Measurements from ENCODE around the gene ABHD13. TPM values are rescaled to one million over a fixed set of nuclear protein-coding genes. Genes with fewer than 3 reads are reported as not detected.

Gene ABHD13
- total RNA-seq, 1 experiment from 2014 or later, result 6.2 TPM

DNA sequence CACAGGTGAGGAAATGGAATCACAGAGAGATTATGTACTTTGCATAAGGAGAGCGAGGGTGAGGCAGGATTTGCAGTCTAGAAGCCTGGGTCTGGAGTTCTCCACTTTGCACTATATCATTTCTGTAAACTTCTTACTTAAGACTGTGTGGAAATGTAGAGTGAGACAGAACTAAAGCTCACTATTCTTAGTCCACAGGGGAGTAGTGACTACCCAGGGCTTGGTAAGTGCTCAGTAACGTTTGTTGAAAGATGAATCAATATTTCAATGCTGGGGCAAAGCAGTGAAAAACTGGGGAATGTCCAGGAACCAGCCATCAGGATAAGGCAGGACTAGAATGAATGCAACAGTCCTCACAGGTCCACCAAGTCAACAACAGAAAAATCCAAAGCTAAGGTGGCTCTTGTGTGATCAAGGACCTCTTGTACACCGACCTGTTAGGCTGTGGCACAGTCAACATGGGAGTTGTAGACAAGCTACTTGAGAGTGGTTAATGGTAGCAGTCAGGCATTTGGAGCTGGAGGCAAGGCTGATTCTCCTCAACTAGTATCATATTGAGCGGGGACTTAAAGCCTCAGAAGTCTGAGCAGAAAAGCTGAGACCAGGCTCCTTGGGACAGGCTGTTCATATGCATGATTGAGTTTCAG, 50.4 kb downstream of the ABHD13 start:
- ChIA-PET POLR2A (interaction anchor here (0.9 to 1.2 kb wide), 2 partner anchors 40 to 50 kb away, joined by 4 to 5 read pairs; partner anchors contain the start of gene ABHD13), CTCF (interaction anchor here (0.6 kb wide), 1 partner anchor 27 kb away, joined by 3 read pairs; no protein-coding TSS in a partner anchor)
- H3K27me3 Mint-ChIP-seq (ENCODE audit: insufficient read depth, unreplicated experiment), result no peaks in the 10 kb centered on the region
- intact Hi-C loops (cut with micrococcal nuclease), result no loop called here
- no peak for DNase-seq (ENCODE audit: unreplicated experiment)
- TF ChIP-seq, protein P1, sequence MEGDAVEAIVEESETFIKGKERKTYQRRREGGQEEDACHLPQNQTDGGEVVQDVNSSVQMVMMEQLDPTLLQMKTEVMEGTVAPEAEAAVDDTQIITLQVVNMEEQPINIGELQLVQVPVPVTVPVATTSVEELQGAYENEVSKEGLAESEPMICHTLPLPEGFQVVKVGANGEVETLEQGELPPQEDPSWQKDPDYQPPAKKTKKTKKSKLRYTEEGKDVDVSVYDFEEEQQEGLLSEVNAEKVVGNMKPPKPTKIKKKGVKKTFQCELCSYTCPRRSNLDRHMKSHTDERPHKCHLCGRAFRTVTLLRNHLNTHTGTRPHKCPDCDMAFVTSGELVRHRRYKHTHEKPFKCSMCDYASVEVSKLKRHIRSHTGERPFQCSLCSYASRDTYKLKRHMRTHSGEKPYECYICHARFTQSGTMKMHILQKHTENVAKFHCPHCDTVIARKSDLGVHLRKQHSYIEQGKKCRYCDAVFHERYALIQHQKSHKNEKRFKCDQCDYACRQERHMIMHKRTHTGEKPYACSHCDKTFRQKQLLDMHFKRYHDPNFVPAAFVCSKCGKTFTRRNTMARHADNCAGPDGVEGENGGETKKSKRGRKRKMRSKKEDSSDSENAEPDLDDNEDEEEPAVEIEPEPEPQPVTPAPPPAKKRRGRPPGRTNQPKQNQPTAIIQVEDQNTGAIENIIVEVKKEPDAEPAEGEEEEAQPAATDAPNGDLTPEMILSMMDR (IDR thresholded peaks at IDR 0.05; ENCODE audit: unreplicated experiment), result no peak
- peaks cover 17% of the 10 kb centered on the region for H3K4me1 Mint-ChIP-seq (ENCODE audit: insufficient read depth, unreplicated experiment)
- peaks cover 10% of the 10 kb centered on the region for H3K36me3 Mint-ChIP-seq (ENCODE audit: insufficient read depth, unreplicated experiment)
- H3K9me3 Mint-ChIP-seq (ENCODE audit: unreplicated experiment), result no peaks in the 10 kb centered on the region
- H3K4me3 Mint-ChIP-seq (ENCODE audit: unreplicated experiment), result no peak overlapping the region
- no peak overlapping the region for H3K27ac Mint-ChIP-seq (ENCODE audit: low read depth, unreplicated experiment)
- BruUV-seq (replicated peaks), result no TSS peak

DNA sequence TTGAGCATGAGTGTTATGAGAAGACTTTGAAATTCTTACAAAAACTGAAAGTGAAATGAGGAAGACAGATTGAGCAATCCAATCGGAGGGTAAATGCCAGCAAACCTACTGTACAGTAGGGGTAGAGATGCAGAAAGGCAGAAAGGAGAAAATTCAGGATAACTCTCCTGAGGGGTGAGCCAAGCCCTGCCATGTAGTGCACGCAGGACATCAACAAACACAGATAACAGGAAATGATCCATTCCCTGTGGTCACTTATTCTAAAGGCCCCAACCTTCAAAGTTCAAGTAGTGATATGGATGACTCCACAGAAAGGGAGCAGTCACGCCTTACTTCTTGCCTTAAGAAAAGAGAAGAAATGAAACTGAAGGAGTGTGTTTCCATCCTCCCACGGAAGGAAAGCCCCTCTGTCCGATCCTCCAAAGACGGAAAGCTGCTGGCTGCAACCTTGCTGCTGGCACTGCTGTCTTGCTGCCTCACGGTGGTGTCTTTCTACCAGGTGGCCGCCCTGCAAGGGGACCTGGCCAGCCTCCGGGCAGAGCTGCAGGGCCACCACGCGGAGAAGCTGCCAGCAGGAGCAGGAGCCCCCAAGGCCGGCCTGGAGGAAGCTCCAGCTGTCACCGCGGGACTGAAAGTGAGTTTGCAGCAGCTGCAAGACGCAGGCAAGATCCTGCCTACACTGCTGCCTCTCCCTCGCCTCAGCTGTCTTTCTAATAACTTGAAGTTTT, 51.6 kb downstream of the ABHD13 start, which contains the start of gene TNFSF13B:
TSS of gene TNFSF13B (plus strand) at position 118 of the 728 bp plus-strand sequence. CDS start at position 296, 178 bp downstream.
- POLR2A ChIA-PET, result interaction anchor here (1.2 kb wide), 1 partner anchor 52 kb away, joined by 4 read pairs; the partner anchor contains the start of gene ABHD13
- BruUV-seq (replicated peaks), result no TSS peak
- H3K4me1 Mint-ChIP-seq (ENCODE audit: insufficient read depth, unreplicated experiment), result peaks cover 17% of the 10 kb centered on the region

DNA sequence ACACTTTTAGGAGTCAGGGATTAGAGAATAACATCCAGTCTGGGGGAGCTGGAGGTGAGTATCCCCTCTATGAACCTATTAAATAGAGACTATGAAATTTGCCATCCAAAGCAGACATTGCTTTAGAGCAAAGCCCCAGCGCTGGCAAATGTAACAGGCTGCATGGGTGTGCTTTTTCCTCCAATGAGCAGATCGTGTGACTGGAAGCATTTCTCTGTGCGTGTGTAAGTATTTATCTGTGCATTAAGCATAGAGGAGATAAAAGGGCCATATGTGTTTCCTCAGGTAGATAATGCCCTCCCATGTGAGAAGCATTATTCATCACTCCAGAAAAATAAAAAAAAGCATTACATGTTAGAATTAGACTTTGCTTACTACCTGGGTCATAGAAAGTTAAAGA, 52.2 kb downstream of the ABHD13 start:
- Mint-ChIP-seq H3K27me3 (ENCODE audit: insufficient read depth, unreplicated experiment) (no peaks in the 10 kb centered on the region), H3K36me3 (ENCODE audit: insufficient read depth, unreplicated experiment) (peaks cover 10% of the 10 kb centered on the region), H3K4me3 (ENCODE audit: unreplicated experiment) (no peak overlapping the region), H3K9me3 (ENCODE audit: unreplicated experiment) (no peaks in the 10 kb centered on the region), H3K27ac (ENCODE audit: low read depth, unreplicated experiment) (no peak overlapping the region), H3K4me1 (ENCODE audit: insufficient read depth, unreplicated experiment) (peaks cover 17% of the 10 kb centered on the region)
- CTCF ChIA-PET, result interaction anchor here (0.7 to 1.1 kb wide), 2 partner anchors 10 to 84 kb away, joined by 3 read pairs; no protein-coding TSS in a partner anchor
- POLR2A ChIA-PET, result interaction anchor here (0.6 kb wide), 1 partner anchor 47 kb away, joined by 3 read pairs; no protein-coding TSS in a partner anchor
- no TSS peak for BruUV-seq (replicated peaks)
- intact Hi-C loops (cut with micrococcal nuclease), result no loop called here
- TF ChIP-seq, protein P1 (IDR thresholded peaks at IDR 0.05; ENCODE audit: unreplicated experiment), result no peak
- DNase-seq (ENCODE audit: unreplicated experiment), result no peak

More for the DNA sequence above, 51.6 kb downstream of the ABHD13 start, which contains the start of gene TNFSF13B:
- DNase-seq (ENCODE audit: unreplicated experiment), result peak; percentile 20
- intact Hi-C loops (cut with micrococcal nuclease), result no loop called here
- TF ChIP-seq, protein P1 (IDR thresholded peaks at IDR 0.05; ENCODE audit: unreplicated experiment), result no peak
- H3K27me3 Mint-ChIP-seq (ENCODE audit: insufficient read depth, unreplicated experiment), result no peaks in the 10 kb centered on the region
- CTCF ChIA-PET, result interaction anchor here (0.6 to 1.1 kb wide), 3 partner anchors 10 to 85 kb away, joined by 3 to 4 read pairs (median 3); no protein-coding TSS in a partner anchor
- H3K27ac Mint-ChIP-seq (ENCODE audit: low read depth, unreplicated experiment), result peak within 1 kb of the TSS; percentile 36
- H3K36me3 Mint-ChIP-seq (ENCODE audit: insufficient read depth, unreplicated experiment), result peaks cover 10% of the 10 kb centered on the region
- H3K9me3 Mint-ChIP-seq (ENCODE audit: unreplicated experiment), result no peaks in the 10 kb centered on the region
- H3K4me3 Mint-ChIP-seq (ENCODE audit: unreplicated experiment), result peak within 1 kb of the TSS; percentile 8

DNA sequence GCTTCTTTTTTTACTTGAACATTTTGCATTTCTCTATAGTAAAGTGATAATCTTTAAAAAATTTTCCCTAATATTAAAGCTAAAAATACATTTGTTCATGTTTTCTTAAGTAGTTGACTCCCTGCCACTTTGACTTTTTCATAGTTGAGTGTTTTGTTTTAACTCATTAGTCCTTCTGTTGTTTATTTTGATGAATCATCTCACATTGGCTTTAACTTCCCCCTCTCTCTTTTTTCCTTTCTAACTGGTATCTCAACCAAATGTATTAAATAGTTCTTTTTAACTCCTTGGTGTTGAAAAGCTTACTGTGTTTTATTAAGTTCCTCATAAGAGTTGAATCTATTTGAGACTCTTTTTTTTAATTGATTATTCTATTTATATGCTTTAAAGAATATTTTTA, 54.1 kb downstream of the ABHD13 start:
- CTCF ChIA-PET, result interaction anchor here (0.6 to 1.0 kb wide), 3 partner anchors 13 to 627 kb away, joined by 3 read pairs; no protein-coding TSS in a partner anchor
- peaks cover 17% of the 10 kb centered on the region for H3K4me1 Mint-ChIP-seq (ENCODE audit: insufficient read depth, unreplicated experiment)

More for the DNA sequence above, 54.1 kb downstream of the ABHD13 start:
- H3K4me3 Mint-ChIP-seq (ENCODE audit: unreplicated experiment), result no peak overlapping the region
- no TSS peak for BruUV-seq (replicated peaks)
- peaks cover 1% of the 10 kb centered on the region for H3K36me3 Mint-ChIP-seq (ENCODE audit: insufficient read depth, unreplicated experiment)
- peak overlapping the region; percentile 52 for H3K27ac Mint-ChIP-seq (ENCODE audit: low read depth, unreplicated experiment)
- no peaks in the 10 kb centered on the region for H3K27me3 Mint-ChIP-seq (ENCODE audit: insufficient read depth, unreplicated experiment)
- POLR2A ChIA-PET, result no interaction called here
- TF ChIP-seq, protein P1 (IDR thresholded peaks at IDR 0.05; ENCODE audit: unreplicated experiment), result no peak
- DNase-seq (ENCODE audit: unreplicated experiment), result peak; percentile 16
- intact Hi-C loops (cut with micrococcal nuclease), result no loop called here
- no peaks in the 10 kb centered on the region for H3K9me3 Mint-ChIP-seq (ENCODE audit: unreplicated experiment)
